Measurements from ENCODE around the gene AGTRAP.

Gene AGTRAP

GRCh38 chr1:11764115-11764514 is 28.2 kb downstream of the AGTRAP start:
- DNase-seq (ENCODE audit: low read depth), result no peak

- DNase-seq (ENCODE audit: low read depth), result no peak
Measured at GRCh38 chr1:11764519-11764918, 28.6 kb downstream of the AGTRAP start.

GRCh38 chr1:11765661-11766428 is 29.9 kb downstream of the AGTRAP start:
- DNase-seq (ENCODE audit: low read depth), result no peak

GRCh38 chr1:11766429-11766776 is 30.5 kb downstream of the AGTRAP start:
- no peak for DNase-seq (ENCODE audit: low read depth)

GRCh38 chr1:11767922-11768704 is 32.2 kb downstream of the AGTRAP start:
- DNase-seq (ENCODE audit: low read depth), result no peak

GRCh38 chr1:11768821-11769220 is 32.9 kb downstream of the AGTRAP start:
- DNase-seq (ENCODE audit: low read depth), result no peak

GRCh38 chr1:11769274-11769673 is 33.3 kb downstream of the AGTRAP start:
- no peak for DNase-seq (ENCODE audit: low read depth)

- no peak for DNase-seq (ENCODE audit: low read depth)
Measured at GRCh38 chr1:11770011-11770410, 34.1 kb downstream of the AGTRAP start.

GRCh38 chr1:11771481-11772043 is 35.6 kb downstream of the AGTRAP start:
- no peak for DNase-seq (ENCODE audit: low read depth)

GRCh38 chr1:11772458-11772857 is 36.5 kb downstream of the AGTRAP start:
- no peak for DNase-seq (ENCODE audit: low read depth)

GRCh38 chr1:11774753-11775152 is 38.8 kb downstream of the AGTRAP start:
- no peak for DNase-seq (ENCODE audit: low read depth)

GRCh38 chr1:11777658-11778322 is 41.9 kb downstream of the AGTRAP start:
- no peak for DNase-seq (ENCODE audit: low read depth)

- no peak for DNase-seq (ENCODE audit: low read depth)
Measured at GRCh38 chr1:11778336-11778735, 42.4 kb downstream of the AGTRAP start.

GRCh38 chr1:11778844-11779623 is 43.1 kb downstream of the AGTRAP start:
- DNase-seq (ENCODE audit: low read depth), result no peak

- DNase-seq (ENCODE audit: low read depth), result no peak
Measured at GRCh38 chr1:11779715-11780379, 43.9 kb downstream of the AGTRAP start.

- no peak for DNase-seq (ENCODE audit: low read depth)
Measured at GRCh38 chr1:11780380-11781147, 44.6 kb downstream of the AGTRAP start.

- DNase-seq (ENCODE audit: low read depth), result no peak
Measured at GRCh38 chr1:11781297-11781696, 45.4 kb downstream of the AGTRAP start.

- DNase-seq (ENCODE audit: low read depth), result no peak
Measured at GRCh38 chr1:11782127-11782708, 46.3 kb downstream of the AGTRAP start.

GRCh38 chr1:11783556-11783955 is 47.6 kb downstream of the AGTRAP start:
- DNase-seq (ENCODE audit: low read depth), result no peak
